Medulla oblongata (tissue), 1 donor: ENCODE results near the gene NRCAM.

Source experiments
- DNase-seq: peaks from one replicate; pipeline ENCODE4 v3.0.0-alpha.2; 2015; ENCODE audit errors: extremely low spot score

Gene NRCAM

DNA sequence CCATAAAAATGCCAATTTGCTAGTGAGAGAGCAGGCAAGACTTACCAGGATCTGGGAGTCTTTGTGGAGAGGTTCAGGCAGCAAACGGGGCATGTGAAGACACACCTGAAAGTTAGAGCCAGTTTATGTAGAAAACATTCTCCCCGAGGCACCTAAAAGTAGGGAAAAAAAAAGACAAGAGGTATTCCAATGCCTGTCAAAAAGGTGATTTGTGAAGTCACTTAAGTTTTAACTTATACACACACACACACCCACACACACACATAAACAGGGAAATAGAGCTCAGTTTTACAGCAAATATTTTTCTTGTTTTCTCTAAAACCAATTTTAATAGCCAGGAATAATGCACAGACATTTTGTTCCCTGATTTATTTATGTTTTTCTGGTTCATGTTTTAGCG, 326.0 kb downstream of the NRCAM start, which contains the start of gene LAMB4:
Gene LAMB4, minus strand, starts transcription at position 101 of the 400 bp plus-strand sequence. CDS start 7,197 bp downstream, outside the sequence.
- DNase-seq = no peak

DNA sequence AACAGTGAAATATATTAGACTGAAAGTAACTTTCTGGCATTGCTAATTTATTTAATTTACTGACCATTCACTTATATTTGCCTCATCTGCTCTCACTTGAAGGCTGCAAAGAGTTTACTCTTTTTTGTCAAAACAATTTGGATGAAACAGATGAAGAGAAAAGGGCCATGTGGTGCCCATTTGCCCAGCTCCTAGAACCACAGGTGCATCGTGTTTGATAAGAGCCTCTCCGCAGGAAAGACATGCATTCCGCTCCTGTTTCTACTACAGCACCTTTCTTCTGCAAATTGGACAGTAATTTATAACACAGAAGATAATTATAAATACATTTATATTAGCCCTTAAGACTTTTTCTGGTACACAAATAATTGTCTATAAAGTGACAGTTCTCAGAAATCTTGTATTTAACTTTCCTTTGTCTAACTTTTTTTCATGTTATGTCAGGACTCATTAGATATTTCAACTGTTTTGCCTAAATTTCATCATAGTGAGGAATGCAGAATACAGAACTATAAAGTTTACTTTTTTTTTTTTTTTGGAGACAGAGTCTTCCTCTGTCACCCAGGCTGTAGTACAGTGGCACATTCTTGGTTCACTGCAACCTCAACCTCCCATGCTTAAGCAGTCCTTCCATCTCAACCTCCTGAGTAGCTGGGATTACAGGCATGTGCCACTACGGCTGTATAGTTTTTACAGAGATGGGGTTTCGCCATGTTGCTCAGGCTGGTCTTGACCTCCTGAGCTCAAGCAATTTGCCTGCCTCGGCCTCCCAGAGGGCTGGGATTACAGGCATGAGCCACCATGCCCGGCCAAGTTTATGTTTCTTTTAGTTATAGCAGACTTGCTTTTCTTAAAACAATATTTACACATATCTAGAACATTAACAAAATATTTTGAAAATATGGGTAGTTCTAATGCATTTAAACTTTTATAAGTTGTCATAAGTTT, 326.9 kb downstream of the NRCAM start:
- no peak for DNase-seq

DNA sequence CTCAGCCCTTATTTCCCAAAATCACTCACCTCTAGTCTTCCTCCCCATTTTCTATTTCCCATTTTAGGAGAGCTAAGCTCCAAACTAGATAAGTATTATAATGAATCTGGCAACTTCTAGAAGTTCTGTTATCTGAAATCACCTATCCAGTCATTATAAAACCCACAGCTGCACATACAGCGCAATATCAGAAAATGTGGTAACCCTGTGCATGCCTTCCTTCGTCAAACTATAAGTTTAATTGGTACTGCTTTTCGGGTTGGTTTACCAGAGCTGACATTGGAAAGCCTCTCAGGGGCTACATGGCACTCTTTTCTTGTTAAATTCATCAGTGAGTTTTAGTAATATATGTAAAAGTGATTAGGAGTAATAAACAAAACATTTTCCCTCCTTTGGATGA, 327.7 kb downstream of the NRCAM start:
- DNase-seq = no peak

DNA sequence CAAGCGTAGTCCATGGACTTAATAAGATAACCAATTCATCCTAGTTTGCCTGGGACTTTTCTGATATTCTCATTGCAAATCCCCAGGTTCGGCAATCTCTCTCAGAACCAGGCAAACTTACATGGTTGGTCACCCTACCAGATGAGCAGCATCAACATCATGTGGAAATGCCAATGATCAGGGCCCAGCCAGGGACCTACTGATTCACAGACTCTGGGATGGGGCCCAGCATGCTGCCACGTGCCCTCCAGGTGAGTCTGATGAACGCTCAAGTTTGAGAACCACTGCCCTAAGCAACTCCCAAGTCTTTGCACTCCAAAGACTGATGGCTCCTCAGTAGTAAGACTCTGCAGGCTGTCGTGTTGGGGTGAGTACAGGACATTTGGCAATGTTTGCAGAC, 328.8 kb downstream of the NRCAM start:
- no peak for DNase-seq

DNA sequence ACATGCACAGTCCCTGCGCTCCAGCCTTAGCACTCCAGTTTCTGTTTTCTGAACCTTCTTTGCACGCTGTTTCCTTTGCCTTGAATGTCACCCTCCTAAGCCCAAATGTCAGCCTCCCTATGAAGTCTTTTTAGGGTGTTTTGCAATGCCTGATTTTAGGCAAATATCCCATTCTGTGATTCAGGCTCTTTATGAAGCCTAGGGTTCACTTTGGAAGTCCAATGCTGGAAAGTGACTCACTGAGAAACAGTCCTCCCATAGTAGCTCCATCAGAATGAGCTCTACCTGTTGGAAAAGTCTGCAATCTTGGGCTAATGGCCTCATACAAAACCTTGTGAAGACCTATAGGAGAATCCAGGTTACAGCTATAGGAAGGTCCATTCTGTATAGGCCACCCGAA, 331.4 kb downstream of the NRCAM start:
- DNase-seq = no peak

DNA sequence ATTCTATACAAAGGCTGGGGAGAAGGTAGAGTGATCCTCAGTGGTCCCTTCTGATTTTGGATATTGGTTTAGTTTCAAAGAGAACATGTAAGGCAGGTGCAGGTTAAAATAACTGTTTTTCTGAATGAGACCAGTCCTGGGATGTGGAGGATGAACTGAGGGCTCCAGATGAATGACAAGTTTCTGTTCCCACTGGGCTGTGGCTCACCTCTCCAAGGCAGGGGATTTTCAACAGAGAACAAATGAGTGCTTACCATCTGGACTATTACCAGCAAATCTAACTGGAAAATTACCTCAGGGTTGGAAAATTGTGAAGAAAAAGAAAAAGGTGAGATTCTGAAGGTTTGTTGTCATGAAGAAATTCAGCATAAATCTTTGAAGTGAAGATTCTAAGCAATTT, 334.1 kb downstream of the NRCAM start:
- no peak for DNase-seq

DNA sequence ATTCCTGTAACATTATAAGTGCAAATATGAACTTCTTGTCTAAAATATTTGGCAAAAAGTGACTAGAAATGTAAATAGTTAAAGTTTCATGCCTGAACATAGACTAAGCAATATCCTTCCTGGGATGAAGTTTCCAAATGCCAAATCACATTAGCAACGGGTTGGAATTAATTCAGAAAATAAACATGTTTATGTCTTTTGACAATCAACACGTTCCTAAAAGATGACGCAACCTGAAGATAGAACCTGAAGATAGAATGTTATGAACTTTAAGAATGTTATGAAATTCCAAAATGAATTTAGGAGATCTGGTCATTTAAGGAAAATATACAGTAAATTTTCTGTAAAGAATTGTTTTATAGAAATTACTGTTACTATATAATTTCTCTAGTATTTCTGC, 335.3 kb downstream of the NRCAM start:
- DNase-seq = no peak

DNA sequence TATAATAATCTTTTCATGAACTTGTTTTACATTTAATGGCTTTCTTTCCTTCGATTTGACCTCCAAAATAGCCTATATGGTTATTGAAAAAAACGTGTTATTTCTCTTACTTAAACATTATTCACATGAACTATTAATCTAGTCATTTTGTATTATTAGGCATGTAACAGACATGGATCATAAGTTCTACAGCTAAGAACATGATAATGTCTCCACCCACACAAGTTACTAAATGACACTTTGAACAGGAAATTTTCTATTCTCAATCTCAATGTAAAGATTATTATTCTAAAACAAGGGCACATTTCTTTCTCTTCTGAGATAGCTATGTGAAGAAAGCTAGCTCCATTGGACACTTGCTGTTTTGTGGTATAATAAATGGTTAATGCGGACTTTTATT, 336.0 kb downstream of the NRCAM start:
- DNase-seq = no peak

DNA sequence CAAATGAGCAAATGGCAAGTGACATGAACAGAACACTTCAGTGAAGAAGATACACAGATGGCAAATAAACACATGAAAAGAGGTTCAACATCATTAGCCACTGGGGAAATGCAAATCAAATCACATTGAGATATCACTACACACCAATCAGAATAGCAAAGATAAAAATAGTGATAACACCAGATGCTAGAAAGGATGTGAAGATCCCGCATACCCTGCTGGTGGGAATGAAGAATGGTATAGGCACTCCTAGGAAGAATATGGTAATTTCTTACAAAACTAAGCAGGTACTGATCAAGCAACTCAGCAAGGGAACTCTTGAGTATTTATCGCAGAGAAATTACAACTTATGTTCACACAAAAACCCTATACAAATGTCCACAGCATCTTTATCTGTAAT, 337.3 kb downstream of the NRCAM start:
- DNase-seq = no peak

DNA sequence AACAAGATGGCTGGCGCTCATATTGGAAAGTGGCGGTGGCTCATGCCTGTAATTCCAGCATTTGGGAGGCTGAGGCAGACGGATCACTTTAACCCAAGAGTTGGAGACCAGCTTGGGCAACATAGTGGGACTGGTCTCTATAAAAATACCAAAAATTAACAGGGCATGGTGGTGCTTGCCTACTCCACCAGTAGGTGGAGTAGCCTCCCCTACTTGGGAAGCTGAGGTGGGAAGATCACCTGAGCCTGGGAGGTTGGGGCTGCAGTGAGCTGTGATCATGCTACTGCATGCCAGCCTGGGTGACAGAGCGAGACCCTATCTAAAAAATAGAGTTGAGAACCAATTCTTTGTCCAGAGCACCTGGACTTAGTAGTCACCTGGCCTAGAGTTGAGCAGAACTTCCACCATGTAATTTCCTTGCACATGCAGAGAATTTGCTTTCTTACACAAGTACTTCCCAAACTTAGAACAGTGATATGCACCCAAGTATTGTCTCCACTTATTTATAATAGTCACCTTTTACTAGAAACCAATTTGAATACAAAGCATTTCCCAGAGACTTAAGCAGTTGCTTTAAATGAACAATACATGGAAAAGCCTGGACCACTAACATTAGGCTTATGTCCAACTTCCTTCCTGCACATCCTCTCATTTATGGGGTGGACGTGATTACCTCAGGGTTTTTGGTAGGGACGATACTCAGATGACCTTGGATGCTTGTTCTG, 342.0 kb downstream of the NRCAM start:
- no peak for DNase-seq

DNA sequence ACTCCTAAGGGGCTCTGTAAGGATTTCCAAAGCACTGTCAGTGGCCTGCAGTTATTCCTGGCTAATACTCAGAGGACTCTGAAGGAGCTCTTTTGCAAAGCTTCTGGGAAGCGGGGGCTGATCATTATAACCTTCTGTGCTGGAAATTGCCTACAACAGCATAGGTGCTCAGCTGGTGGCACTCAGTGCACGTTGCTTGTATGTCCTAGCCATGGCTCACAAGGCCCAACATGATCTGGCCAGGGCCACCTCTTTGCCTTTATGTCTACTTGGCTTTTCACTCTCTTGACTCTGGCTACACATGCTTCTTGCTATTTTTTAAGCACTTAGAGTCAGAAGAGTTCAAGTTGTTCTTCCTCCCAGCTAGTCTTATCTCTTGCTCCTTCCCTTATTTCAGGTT, 343.6 kb downstream of the NRCAM start:
- DNase-seq = no peak

DNA sequence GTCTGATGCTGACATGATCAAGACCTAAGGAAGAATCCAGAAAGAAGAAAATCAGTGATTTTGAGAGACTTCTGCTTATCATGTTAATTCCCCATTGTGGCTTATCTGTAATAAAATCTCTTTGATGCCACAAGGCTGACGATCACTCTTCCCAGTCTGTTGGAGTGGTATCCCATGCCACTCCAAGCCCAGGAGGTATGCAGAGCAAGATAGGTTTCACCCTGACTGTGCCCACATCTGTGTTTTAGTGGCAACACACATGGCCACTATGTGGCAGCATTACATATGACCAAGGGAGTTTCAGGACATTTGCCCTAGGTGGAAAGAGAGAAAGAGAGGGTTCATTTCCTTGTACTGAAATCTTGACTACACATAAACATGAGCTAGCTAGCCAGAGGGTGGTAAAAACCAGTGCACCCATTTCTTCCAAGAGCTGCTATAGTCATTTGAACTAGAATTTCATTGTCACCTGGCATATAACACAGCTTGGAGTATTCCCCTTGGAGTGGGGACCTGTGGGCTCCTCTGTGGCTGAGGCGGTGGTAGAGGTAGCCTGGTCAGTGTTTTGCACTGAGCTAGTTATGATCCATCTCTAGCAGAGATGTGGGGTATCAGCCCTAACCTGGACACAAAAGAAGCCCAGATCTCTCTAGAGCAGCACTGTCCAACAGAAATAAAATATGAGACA, 346.9 kb downstream of the NRCAM start:
- DNase-seq = peak; percentile 21

DNA sequence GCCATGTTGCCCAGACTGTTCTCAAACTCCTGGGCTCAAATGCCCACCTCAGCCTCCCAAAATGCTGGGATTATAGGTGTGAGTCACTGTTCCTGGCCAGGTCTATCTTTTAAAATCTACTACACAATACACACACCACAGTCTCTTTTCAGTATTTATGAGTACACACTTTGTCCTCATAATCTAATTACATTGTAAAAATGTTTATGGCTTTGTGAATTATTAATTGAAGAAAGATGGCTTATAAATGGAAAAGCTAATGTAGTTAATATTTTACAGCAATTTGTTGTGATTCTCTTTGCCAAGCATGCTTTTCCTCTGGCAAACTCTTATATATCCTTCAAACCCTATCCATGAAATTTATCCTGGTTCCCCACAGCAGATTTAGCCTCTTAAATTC, 348.1 kb downstream of the NRCAM start:
- DNase-seq = no peak

DNA sequence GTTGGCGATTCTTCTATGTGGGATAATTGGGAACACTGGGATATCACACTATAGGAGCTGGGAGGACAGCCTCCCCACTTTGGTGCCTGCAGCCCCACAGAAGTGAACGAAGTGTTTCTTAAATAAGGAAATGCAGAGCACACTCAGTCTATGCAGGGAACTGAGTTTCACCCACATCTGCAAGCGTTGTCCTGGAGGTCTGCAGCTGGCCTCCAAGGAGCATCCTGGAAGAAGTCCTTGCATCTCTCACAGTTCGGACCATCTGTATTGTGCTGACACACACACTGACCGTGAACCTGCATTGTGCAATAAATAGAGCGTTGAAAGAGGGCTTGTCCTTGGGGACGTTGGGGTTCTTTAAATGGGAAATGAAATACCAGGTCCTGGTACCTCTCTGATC, 351.9 kb downstream of the NRCAM start:
- no peak for DNase-seq

DNA sequence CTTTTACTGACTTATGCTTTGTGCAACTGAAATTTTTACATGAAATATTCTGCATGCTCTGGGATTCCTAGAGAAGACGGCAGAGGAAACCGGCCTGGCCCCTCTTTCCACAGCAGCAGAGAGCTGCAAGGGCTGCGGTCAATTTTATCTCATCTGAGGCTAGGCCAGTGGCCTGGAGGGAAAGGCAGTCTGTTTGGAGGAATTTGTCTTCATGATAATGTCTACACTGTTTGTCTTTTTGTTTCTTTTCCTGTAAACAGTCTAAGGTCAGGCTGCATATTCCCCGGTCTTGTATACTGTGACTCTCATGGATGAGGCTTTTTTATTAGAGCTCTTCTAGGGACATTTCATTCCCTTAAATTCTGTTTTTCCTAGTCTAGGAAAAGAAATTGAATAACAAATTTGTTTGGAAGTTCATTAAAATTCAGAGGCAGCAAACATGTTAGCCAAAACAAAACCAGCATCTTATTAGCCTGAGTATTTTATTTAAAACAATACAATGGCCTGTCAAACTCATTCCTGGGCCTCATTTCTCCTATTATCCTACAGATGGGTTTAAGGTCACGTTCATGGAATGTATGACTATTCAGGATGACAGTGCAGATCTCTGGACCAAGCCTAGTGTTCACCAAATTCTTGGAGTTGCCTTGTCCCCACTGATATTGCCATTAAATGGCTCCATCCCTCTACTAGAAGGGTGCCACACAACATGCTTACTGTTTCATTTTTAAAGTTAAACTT, 352.5 kb downstream of the NRCAM start:
- DNase-seq = no peak

DNA sequence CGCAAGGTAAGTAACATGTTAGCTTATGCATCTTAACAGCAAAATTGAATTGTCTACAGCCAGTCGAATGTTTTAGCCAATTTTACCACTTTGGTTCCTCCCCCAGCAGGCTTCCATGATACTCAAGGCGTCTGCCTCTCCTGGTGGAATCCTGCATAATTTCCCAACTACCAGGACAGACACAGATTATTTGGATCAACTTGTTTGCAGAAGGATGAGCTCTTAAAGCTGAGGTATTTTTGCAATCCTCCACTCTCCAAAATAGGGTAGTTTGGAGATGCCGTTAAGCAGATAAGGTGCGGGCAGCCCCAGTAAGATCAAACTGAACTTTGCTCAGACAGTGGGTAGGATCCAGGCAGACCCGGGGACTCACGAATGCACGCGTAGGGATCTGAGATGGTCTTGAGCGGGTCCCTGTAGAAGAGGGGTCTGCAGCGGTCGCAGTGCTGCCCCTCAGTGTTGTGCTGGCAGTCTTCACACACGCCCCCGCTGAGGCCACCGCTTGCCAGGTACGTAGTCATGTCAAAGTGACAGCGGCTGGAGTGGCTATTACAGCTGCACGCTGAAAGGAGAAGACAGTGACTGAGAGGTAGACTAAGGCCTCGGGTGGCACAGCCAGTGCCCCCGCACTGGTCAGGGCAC, 353.4 kb downstream of the NRCAM start:
- DNase-seq = no peak

DNA sequence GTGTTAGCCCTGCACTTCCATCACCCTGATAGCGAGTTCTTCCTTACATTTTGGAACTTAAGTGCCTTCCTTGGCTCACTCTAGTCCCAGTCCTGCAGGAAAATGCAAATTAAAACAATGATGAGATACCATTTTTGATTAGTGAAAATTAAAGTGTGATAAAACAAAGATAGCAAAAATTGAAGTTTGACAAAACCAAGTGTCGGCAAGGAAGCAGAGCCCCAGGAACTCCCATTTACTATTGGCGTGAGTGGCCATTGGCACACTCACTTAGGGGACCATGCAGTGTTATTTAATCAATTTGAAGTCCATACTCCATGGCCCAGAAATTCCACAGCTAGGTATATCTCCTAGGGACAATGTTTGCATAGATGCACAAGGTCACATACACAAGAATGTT, 354.5 kb downstream of the NRCAM start:
- no peak for DNase-seq

DNA sequence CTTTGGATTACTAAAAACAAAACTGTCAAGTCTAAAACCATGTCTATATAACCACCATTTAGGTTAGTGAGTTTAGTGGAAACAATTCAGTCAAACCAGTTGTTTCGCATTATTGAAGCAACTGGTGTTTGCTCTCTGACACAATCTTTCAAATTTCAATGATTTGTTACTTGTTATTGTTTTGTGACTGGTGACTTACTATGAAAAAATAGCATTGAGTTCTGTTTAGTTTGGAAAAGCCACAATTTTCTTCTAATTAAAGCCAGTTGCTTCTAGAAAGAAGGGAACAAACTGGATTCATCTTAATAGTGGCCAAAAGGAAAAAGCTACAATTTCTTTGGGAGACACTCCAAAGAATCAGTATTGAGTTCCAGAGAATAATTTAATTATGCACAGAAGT, 356.5 kb downstream of the NRCAM start:
- no peak for DNase-seq

DNA sequence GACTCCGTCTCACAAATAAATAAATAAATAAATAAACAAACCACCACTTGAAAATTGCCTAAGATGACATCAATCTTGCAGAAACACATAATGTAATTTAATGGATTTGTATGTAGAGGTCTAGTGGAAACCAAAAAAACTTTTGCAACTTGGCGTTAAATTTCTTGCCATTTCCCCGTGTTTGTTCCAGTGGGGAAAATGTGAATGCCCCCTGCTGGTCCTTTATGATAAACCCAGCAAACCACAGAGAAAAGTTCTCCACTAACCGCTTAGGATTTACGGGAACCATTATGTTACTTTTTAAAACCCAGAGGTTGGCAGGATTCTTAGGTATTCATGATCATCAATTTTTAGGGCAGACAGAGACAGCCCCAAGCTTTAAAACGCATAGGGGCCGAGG, 358.5 kb downstream of the NRCAM start:
- no peak for DNase-seq
